ENCODE measurements around the gene SPAM1.
A peak's percentile ranks its signal among the peaks of the same experiment; 100 is the strongest.
"Not testable (repeated sequence)": the region's sequence is repeated elsewhere in the genome, so short reads cannot be mapped to it uniquely, and the experiment has no call there.

SPAM1 gene, protein sequence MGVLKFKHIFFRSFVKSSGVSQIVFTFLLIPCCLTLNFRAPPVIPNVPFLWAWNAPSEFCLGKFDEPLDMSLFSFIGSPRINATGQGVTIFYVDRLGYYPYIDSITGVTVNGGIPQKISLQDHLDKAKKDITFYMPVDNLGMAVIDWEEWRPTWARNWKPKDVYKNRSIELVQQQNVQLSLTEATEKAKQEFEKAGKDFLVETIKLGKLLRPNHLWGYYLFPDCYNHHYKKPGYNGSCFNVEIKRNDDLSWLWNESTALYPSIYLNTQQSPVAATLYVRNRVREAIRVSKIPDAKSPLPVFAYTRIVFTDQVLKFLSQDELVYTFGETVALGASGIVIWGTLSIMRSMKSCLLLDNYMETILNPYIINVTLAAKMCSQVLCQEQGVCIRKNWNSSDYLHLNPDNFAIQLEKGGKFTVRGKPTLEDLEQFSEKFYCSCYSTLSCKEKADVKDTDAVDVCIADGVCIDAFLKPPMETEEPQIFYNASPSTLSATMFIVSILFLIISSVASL

DNA sequence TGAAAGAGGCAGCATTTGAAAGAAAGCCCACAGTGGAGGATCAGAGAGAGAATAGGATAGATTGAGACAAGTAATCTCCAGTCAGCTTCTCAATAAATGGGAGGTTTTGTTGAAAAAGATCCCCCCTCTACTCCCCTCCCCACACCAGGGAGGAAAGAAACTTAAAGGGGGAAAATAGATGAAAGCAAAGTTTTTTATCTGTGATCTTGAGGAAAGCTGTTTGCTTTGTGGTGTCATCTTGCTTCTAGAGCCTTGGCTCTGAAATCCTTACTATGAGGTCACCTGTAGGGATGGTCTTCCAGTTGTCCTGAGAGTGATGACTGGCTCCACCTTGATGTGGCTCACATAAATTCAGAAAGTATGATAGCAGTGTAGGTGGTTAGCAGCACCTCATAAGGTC lies at the start of gene SPAM1:
TSS of gene SPAM1 (plus strand) at position 301 of the 400 bp plus-strand sequence. CDS start 28,330 bp downstream, outside the sequence.
- DNase-seq (ENCODE audit: low spot score): no peak

DNA sequence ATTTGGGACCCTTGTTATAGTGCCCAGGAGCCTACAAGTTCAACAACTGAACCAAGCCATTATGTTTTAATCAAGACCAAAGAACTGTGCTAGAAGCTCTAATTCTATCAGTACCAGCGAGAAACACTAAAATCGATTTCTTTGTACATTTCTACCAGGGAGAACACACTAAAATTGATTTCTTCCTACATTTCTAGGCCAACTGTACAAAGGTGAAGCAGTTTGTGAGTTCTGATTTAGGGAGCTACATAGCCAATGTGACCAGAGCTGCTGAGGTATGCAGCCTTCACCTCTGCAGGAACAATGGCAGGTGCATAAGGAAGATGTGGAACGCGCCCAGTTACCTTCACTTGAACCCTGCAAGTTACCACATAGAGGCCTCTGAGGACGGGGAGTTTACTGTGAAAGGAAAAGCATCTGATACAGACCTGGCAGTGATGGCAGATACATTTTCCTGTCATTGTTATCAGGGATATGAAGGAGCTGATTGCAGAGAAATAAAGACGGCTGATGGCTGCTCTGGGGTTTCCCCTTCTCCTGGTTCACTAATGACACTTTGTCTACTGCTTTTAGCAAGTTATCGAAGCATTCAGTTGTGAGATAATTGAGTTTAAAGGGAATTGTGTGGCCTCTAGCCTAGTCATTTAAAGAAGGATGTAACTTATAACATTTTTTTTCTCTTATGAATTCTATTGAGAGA lies 48.3 kb upstream of the SPAM1 start:
- DNase-seq (ENCODE audit: low spot score): no peak

DNA sequence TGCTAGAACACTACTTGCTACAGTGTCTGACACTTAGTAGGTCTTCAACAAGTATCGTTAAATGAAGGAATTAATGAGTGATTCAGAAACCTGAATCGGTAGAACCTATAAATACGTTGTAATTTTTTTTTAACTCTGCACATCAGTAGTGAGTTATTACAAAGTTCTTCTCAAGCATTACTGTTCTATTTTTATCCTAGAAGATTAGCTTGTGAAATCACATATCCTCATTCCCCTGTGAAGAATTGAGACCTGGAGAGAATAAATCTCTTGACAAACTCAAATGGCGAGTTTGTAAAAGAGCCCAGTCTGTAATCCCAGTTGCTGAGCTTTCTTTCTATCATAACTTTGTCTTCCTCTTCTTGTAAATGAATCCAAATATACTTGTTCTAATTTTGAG lies 45.4 kb upstream of the SPAM1 start:
- DNase-seq (ENCODE audit: low spot score): no peak

DNA sequence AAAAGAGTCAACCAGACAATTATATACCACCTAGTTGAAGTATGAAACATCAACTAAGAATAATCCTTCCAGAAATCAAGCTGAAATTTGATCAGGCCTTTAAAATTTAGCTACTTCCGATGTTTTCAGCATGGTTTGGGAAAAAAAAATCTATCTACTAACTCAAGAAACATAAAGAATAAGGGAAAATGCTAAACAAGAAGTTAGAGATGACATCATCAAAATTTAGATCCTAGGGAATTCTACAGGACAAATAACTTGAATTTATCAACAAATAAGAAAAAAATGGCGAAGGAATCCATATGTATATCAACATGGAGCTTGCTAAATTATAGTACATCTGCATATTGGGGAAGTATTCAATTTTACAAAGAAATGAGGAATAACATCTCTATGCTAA lies 43.7 kb upstream of the SPAM1 start:
- DNase-seq (ENCODE audit: low spot score): no peak

DNA sequence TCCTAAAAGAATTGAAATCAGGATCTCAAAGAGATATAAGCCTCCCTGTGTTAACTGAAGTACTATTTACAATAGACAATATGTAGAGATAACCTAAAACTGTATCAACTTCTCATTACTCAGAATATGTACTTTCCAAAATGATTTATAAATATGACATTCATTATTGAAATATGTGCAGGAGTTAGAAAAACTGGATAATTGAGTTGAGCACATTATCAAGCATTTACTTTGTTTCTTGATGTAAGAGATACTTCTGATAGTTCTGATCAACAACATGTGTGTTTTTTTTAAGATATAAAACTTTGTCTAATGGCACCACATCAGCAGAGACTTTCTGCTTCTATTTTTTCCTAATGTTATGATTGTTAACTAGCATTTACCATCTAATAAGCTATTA lies 41.9 kb upstream of the SPAM1 start:
- no peak for DNase-seq (ENCODE audit: low spot score)

DNA sequence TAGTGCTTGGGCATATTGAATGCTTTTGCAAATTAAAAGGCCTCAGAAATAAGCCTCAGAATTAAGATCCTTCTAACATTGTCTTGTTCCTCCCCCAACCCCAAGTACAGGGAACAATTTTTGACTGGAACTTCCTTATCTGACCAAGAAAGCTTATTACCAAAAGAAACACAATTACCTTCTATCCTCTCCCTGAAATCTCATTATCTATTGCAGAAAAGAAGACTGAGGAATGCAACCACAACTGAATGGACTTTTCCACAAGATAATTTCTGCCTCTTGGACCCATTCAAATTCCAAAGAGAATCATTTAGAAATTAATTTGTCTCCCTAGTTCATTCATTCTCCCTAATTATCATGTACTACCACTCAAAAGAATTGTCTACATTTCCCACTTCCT lies 36.8 kb upstream of the SPAM1 start:
- DNase-seq (ENCODE audit: low spot score): no peak

DNA sequence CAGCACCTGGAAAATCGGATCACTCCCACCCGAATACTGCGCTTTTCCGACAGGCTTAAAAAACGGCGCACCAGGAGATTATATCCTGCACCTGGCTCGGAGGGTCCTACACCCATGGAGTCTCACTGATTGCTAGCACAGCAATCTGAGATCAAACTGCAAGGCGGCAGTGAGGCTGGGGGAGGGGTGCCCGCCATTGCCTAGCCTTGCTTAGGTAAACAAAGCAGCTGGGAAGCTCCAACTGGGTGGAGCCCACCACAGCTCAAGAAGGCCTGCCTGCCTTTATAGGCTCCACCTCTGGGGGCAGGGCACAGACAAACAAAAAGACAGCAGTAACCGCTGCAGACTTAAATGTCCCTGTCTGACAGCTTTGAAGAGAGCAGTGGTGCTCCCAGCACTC lies 30.3 kb upstream of the SPAM1 start:
- DNase-seq (ENCODE audit: low spot score): not testable (repeated sequence)

DNA sequence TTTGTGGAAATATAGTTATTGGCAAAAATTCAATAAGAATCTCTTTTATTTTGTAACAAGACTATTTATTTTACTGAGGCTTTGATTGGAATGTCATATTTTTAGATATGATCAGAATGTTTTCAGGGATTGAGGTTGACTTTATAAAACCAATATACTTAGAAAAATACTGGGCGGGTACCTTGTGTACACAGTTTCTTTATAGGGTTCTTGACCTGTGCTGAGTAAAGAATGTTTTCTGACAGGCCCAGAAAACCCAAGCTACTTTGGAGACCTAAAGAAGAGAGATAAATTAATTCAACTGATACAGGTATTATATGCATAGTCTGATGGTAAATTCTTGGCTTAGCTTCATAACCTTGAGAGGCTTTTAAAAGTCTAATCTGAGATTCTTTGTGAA lies 23.9 kb upstream of the SPAM1 start:
- DNase-seq (ENCODE audit: low spot score): no peak

DNA sequence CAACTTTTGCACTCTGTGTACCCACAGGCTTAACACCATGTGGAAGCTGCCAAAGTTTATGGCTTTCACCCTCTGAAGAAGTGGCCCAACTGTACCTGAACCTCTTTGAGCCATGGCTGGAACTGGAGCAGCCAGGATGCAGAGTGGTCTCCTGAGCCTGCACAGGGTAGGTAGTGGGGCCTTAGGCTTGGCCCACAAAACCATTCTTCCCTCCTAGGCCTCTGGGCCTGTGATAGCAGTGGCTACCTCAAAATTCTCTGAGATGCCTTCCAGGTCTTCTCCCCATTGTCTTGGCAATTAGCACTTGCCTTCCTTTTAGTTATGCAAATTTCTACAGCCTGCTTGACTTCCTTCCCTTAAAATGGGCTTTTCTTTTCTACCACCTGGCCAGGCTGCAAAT lies 19.3 kb upstream of the SPAM1 start:
- DNase-seq (ENCODE audit: low spot score): no peak

DNA sequence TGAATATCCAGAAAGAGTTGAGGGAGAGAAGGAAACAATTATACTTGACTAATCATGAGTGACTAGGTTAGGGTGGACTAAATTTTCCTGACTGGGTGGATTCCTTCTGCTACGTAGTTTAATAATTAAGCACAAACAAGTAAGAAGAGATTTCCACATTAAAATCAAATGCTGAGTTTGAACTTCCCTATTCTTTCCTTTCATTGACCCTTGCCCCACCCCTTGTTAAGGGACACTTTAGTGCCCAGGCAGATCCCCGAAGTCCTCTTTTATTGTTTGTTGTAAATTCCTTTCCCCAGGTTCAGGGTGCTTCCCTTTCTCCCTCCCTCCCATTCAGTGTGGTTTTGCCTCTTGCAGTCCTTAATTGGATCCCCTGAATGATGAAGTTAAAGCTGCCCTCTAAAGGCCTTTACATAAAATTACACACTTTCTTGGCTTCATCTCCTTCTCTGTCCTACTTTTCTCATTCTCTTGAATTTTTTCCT lies 8.8 kb upstream of the SPAM1 start:
- DNase-seq (ENCODE audit: low spot score): peak; percentile 66

DNA sequence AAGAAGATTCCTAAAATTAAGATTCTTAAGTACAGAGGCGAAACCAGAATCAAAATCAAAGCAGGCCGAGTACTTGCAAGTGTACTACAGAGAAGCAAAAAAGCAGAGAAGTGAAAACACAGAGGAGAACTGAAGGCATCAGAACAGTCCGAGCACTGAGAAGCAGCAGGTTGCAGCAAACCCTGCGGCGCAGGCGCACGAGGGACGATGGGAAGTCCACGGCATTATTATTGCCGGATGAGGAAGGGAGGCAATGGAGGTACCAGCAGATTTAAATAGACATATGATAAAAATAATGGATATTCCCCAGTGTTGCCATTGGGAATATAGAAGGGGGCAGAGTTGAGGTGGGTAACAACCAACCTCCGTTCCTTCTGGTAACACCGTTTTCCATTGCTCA lies 7.2 kb upstream of the SPAM1 start:
- DNase-seq (ENCODE audit: low spot score): no peak

DNA sequence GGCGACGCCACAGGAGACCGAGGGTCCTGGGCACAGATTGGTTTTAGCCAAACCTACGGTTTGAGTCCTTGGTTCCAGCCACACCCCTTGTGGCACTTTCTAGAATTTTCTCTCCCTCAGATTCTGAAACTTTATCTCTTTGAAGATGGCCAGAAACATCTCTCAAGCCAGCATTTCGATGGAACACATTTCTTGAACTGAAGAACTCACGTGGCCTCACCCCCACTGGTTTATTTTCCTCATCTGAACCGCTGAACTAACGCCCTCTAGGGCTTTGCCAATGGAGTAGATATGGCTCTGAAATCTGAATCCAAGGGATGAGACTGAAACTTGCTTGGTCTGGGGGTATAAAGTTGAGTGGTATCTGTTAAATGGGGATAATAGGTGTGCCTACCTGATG lies 6.7 kb upstream of the SPAM1 start:
- DNase-seq (ENCODE audit: low spot score): no peak

DNA sequence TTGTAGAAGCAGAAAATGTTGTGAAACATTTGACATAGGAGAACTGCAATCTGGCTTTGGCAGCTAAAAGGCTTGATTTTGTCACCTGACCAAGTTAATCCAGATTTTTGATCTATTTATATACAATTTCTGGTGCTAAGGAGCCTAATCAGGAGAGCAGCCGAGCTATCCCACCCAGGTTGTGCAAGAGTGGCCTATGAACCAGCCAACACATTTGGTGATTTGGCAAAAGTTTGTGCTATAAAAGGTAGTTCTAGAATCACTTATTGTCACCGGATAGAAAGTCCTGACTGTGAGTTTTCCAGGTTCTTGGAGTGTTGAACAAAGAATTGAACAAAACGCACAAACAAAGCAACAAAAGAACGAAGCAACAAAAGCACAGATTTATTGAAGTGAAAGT lies 1.4 kb upstream of the SPAM1 start:
- DNase-seq (ENCODE audit: low spot score): no peak

DNA sequence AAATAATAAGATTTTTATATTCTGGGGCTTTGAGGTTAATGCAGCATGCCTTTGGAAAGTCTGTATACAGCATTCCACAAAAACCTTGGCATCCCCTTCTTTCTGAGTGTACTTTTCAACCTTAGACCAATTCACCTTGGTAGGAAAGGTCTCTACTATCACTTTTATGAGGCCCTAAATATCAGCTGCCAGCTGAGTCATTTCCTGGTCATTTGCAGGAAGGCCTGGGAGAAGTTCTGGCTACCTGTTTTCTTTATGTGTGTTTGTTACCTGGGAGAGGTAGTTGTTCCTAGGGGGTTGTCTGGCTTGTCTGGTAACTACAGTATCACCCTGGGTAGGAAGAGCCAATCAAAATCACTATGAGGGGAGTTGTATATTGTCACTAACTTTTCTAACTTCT lies 4.1 kb downstream of the SPAM1 start:
- no peak for DNase-seq (ENCODE audit: low spot score)

DNA sequence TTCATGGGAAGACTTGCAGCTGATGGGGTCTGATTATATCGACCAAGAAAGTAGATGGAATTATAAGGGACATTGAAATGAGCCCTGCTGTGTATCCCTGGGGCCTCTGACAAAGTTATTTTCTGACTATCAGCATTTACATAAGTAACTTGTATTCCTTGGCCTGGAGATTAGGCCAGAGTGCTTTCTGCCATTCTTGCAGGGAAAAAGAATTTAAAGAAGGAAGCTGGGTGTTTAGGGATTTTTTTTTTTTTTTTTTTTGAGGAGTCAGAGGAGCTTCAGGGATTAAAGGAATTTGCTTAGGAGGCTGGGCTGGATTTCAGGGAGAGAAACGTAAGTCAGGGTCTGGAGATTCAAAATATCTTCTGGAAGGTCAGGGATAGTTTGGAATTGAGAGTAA lies 4.6 kb downstream of the SPAM1 start:
- DNase-seq (ENCODE audit: low spot score): no peak

DNA sequence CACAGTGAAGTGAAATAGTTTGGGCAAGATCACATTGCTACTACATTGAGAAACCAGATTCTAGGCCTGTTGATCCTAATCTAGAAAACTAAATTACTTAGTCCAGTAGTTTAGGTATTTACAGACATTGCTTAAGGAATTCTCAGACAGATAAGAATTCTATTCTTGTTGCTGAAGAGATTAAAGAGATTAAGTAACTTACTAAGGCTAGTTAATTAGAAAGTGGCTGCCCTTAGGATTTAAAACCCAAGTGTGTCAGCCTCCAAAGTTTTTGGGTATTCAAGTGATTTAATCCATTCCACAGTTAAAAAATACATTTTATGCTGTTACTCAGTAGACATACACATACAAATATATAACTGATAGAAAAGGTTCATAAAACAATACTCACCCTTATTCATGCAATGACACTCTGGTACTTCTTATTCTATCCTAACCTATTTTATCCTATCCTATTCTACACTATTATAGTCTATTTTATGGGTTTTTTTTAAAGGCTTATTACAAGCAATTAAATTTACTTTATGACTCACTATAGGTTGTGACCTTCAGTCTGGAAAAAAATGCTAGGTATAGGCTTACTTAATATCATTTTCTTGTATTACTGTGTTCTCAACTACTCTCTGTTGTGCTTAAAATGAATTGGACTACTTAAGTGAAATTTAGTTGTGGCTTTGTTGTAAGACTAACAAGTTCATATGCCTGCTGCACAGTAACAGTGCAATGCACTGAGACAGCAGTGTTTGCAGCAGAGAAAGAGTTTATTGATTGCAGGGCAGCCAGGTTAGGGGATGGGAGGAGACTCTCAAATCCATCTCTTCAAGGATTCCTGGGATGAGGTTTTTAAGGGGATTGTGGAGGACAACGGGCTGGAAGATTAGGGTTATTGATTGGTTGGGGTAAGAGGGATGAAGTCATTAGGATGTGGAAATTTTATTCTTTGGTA lies 10.7 kb downstream of the SPAM1 start:
- no peak for DNase-seq (ENCODE audit: low spot score)

DNA sequence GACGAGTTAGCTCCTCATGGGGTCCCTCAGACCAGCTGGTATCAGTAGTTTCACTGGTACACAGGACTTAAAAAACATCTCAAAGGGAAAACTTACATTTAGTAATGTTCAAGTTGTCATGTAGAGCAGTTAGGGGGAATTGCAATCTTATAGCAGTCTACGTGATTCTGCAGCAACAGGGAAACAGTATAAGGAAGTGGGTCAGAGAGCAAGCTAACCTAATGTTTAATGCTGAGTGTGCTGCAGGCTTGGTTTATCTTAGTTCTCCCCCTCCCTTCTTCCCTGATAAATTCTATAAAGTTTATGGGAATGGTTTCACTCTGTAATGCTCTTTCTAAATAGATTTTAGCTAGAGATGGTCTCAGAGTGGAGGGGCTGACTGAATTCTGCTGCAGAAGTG lies 11.3 kb downstream of the SPAM1 start:
- DNase-seq (ENCODE audit: low spot score): no peak

DNA sequence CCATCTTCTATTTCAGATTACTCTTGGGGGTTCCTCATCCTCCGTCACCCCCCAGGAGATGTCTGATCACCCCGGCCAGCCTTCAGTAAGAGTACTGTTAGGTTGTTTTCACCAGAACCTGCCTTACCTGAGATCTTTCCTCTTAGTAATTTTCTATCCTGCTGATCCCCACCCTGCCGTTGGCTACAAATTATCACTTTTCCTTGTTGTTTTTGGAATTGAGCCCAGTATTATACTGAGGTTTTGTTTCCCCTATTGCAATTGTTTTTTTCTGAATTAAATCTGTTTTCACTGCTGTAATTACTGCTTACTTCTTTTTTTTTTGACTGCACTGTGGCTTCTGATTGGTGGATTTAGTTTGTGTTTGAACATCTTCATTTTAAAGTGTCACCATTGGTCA lies 14.7 kb downstream of the SPAM1 start:
- no peak for DNase-seq (ENCODE audit: low spot score)

DNA sequence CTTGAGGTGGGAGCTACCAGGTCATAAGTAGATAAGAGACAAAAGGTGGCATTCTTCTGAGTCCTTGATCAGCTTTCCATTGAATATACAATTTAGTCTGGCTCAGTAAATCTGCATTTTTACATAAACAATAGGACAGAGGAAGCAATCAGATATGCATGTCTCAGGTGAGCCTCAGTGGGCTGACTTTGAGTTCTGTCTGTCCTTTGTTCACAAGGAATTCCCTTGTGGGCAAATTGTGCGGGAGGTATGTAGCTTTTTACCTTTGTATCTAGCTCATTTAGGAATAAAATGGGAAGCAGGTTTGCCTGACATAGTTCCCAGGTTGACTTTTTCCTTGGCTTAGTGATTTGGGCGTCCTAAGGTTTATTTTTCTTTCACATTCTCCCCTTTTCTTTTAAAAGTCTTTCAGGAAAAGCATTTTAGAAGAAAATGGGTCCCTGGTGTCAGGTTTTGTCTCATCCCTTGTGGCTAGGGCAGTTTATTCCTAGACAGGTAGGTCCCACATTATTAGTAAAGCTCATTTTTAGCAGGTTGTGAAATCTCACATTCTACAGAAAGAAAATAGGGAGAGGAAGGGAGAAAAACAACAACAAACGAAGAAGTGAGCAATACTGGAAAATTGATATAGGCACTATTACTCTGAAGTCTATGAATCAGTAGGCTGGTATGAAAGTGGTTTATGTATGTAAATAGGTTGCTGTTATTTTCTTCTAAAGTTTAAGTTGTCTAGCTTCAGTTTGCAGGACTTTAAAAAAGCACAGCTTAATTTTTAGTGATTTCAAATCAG lies 16.5 kb downstream of the SPAM1 start:
- no peak for DNase-seq (ENCODE audit: low spot score)

DNA sequence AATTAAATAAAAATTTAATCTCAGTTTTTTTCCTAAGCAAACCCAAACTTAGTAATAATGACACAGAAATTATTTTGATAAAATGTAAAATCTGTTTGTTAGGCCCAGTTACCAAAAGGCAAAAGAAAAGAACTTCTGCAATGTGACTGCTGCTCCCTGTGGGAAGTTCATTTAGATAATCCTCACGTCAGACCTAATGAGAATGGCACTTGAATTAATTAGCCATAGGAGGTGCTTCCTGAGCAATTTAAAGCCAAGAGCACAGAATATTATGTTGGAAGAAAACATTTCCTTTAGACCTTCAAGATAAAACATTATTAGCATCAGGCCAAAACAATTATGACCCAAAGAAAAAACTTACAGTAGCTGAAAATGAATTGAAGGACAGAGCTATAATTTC lies 19.4 kb downstream of the SPAM1 start:
- DNase-seq (ENCODE audit: low spot score): no peak

DNA sequence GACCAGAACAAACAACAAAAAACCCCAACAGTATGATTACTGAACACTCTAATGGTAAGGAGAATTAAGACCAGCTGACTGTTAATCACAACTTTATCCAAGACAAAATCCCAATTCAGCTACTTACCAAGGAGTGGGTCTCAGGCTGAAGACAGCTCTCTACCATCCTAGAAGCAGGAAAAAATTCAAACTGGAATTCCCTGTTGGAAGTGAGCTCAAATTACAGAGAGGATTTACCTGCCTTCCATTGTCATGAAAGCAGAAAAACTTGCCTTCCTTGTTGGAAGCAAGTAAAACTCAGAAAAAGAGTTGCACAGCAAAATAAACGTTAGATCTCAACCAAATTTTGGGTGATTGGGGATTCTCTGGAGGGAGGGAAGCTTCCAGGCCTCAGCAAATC lies 20.9 kb downstream of the SPAM1 start:
- no peak for DNase-seq (ENCODE audit: low spot score)
